ENCODE measurements around the gene USP48.
A peak's percentile ranks its signal among the peaks of the same experiment; 100 is the strongest.

Gene USP48

DNA sequence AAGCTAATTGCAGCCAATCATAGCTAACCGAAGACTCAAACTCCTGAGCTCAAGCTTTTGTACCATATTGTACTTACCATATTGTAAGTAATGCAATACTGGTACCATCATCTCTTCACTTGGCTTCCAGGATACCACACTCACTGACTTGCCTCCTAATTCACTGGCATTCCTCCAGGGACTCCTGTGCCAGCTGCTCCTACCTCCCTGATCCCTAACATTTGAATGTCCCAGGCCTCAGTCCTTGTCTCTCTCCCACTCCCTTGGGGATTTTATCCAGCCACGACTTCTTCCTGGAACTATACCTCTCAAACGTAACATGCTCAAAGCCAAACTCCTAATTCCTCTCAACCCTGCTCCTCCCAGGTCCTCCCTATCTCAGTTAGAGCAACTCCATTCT is 33.8 kb downstream of the USP48 start:
- DNase-seq (ENCODE audit: low read depth), result no peak

DNA sequence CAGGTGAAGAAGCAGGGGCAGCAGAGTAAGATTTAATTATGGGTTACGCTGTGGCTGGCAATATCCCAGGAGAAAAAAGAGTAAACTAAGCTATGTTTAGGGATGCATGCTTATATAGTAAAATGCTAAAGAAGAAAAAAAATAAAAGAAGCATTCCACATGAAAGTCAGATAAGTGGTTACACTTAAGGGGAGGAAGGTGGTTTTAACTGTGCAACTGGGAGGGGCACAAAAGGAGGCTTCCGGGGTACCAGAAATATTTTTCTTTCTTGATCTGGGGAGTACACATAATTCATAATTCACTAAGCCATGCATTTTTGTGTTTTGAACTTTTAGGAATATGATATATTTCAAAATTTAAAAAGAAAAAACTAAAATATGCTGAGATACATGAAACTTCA is 39.5 kb downstream of the USP48 start:
- no peak for DNase-seq (ENCODE audit: low read depth)

DNA sequence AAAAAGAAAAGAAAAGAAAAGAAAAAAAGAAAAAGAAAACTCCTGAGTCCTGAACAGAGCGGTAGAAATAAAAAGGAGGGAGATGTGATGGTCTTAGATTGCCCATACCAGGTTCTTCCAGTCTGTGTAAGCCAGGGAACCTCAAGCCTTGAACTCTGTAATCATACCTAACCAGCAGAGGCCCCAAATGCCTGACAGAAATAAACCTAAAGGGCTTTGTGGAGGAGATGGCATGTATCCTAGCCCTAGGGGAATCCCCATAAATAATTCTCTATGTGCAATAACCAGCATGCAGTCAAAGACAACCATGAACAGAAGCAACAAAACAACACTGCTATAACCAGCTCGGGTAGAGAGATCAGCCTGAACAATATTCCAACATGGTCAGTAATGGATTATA is 40.4 kb downstream of the USP48 start:
- DNase-seq (ENCODE audit: low read depth), result no peak

DNA sequence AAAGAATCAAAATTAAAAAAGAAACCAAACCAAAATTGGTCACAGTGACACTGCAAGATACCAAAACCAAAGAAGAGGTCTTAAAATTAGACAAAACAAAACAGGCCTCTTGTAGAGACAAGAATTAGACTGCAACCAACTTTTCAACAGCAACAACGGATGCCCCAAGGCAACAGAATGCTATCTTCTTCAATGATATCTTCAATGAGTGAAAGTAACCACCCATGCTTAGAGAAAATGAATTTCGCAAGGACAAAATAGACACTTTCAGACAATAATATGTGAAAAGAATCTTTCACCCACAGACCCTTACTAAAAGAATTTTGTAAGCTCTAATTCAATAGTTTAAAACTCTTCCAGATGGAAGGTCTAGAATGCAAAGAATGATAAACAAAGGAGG is 41.7 kb downstream of the USP48 start:
- no peak for DNase-seq (ENCODE audit: low read depth)

DNA sequence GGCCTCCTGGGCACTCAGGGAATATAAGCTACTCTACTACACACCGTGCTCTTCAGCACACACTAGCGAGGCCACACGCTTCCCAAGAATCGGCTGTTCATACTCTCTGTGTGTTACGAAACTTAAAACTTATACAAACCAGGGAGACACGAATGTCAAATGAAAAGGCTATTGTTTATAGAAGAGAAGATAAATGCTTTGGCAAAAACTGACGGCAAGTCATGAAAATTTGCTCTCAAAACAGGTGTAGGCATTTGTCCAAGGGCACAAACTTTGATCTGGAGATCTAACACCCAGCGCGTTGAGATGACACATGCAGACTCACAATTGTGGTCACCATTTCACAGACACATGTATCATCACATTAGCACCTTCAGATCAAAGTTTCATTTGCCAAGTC is 46.1 kb downstream of the USP48 start:
- DNase-seq (ENCODE audit: low read depth), result no peak

DNA sequence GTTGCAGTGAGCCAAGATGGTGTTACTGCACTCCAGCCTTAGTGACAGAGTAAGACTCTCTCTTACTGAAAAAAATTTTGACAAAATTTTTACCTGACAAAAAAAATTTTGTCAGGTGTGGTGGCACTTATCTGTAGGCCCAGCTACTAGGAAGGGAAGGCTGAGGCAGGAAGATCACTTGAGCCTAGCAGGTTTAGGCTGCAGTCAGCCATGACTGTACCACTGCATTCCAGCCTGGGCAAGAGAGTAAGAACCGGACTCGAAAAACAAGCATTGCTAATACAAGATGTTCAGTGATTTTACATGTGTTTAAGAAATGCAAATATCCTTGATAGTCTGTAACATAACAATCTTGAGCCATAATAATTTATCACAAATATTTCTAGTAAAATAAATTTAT is 46.9 kb downstream of the USP48 start:
- no peak for DNase-seq (ENCODE audit: low read depth)

DNA sequence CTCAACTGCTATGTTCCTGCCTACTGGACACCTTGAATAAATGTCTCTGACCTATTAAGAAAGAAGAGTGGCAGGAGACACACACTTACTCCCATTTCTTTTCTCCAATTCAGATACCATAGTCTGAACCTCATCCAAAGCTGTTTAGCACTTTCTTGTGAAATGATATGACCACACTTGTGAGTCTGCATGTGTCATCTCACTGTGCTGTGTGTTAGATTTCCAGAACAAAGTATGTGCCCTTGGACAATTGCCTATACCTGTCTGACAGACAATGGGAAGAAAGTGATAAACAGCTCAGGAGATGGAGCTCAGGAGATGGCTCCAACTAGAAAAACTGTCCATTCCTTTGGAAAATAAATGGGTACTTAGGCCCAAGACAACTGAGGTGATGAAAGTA is 48.4 kb downstream of the USP48 start:
- no peak for DNase-seq (ENCODE audit: low read depth)

DNA sequence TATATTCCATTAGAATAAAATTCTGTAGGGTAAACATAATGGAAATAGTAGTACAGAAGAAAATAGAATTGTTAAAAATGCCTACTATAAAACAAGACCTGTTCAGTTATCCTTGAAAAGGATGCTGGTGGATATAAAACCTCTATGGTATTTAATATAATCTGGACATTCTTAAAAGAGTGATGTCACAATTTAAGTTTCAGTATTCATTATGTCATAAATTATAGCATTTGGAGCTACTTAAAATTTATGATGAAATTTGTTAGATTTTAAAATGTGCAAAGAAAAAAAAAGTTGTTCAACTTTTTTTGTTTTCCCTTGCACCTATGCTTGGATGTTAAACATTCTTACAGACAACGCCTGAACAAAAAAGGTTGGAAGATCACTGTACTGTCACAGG is 50.3 kb downstream of the USP48 start:
- DNase-seq (ENCODE audit: low read depth), result no peak

DNA sequence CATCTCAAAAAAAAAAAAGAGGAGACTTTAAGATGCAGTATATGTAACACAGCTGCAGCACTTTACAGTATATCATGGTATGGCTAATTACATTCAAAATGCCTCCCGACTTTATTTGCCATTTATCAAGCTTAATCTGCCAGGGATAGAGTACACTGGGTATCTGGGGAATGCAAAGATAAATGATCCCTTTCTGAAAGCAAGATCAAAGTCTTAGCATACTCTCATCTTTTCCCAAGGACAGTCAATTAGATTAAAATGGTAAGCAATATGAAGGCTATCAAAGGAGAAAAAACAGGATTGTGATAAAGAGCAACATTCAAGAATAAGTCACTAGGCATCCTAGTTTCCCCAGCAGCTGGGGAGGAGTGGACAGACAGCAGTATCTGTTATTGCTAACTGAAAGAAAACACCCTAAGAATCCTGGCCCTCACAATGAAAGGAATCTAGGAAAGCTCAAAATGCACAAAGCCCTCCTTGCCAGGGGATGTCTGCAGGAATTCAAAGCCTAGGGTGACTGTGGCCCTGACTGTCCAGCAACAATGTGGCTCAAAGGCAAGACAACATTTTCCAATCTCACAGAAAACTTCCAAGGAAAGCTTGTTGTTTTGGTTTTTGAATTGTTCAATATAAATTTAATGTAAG is 57.1 kb downstream of the USP48 start:
- DNase-seq (ENCODE audit: low read depth), result no peak

DNA sequence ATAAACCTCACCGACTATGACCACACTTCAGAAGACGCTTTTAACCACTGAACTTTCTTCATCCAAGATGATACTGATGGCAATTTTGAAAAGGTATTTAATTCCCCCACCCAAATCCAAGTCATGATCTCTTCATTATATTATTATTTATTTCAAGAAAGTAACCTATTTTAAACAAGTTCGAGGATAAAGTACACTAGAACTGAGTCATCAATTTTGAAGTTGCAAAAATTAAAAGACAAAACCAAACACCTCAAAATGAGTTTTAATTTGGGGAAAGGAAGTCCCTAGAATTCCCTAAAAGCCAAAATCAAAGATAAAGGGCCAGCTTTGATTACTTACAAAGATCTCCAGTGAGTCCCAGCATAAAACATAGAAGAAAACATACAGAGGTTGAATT is 58.4 kb downstream of the USP48 start:
- DNase-seq (ENCODE audit: low read depth), result no peak

DNA sequence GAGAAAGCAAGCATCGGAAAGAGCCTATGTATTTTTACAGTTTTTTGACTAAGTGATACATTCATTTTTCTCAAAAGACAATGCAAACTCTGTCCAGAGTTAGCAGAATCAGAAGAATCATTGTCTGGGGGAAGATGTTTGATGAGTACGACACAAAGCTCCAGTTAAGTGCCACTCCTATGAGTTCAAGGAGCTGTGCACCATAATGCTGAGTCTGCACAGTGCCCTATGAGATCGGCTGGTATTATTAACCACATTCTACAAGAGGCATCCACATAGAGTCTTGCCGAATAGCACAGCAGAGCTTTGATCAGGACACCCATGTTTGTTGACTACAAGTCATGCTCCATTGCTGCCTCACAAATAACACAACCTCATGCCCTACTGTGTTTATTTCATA is 58.9 kb downstream of the USP48 start:
- DNase-seq (ENCODE audit: low read depth), result no peak

DNA sequence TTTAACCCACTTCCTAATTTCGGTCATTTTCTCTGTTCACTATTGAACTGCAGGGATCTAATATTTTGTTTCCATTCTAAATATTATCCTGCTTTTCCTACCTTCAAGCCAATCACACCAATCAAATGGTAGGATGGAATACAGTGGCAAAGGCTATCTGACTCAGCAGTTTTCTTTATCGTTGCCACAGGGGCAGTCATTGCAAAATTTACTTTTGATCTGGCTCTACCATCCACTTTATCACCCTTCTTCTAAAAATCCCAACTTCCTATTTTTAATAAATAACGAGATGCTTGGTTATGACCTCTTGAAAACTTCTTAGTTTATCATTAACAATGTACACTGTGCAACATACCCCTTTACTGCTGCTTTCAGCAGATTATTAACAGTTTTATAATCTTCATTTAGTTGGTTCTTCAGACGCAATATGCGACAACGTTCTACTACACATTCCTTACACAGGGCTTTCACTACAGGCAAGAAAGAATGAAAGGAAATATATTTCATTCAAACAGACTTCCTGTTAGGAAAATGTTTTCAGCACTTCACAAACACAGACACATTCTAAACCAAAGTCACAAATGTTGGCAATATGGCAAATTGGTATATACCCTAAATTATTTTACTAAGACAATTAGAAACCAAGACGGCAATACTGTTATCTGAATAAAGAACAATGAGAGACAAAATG is 61.5 kb downstream of the USP48 start:
- no peak for DNase-seq (ENCODE audit: low read depth)

DNA sequence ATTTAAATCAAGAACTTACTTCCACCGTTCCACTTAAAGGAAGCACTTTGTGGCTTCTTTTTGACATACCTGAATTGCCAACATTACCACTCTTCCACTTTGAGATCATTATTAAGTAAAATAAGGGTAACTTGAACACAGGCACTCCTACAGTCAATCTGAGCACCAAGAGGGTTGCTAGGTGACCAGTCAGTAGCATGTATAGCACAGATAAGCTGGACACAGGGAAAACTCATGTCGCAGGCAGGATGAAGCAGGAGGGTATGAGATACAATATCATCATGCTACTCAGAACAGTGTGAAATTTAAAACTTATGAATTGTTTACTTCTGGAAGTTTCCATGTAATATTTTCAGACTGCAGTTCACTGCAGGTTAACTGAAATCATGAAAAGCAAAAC is 66.8 kb downstream of the USP48 start:
- no peak for DNase-seq (ENCODE audit: low read depth)

DNA sequence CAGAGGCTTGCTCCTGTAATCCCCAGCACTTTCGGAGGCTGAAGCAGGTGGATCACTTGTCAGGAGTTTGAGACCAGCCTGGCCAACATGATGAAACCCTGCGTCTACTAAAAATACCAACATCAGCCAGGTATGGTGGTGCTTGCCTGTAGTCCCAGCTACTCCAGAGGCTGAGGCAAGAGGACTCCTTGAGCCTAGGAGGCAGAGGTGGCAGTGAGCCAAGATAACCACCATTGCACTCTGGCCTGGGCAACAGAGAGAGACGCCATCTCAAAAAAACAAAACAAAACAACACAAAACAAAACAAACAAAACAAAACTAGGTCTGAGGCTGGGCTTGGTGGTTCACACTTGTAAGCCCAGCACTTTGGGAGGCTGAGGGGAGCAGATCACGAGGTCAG is 75.1 kb downstream of the USP48 start:
- no peak for DNase-seq (ENCODE audit: low read depth)

DNA sequence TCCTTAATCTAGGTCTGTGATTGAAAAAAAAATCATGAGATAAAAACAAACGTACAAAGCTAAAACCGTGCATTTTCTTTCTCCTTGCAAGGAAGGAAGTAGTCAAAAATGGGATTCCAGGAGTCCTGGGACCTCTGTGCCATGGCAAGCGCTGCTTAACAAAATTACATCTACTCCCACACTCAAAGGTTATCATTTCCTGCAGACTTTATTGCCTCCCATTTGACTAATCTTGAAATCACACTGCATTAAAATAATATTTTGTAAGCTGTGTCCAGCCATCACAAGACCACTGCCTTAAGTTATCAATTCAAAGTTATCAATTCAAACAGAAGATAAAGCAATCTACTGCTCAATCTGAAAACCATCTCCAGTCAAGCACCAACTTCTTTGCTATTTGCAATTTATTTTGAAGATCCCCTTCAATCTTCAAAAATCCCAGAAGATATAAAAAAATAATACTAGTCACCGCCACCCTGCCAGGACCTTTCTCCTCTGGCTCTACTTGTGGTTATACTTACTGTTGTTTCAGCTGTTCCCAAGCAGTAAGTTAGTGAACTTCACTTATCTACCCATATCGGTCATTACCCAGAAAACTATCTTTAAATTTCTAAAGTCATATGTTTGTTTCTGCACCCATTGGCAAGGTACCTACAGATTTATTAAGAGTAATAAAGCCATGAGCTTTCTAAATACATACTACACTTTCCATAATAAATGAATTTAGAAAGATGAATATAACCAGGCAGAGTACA is 75.7 kb downstream of the USP48 start:
- DNase-seq (ENCODE audit: low read depth), result no peak

DNA sequence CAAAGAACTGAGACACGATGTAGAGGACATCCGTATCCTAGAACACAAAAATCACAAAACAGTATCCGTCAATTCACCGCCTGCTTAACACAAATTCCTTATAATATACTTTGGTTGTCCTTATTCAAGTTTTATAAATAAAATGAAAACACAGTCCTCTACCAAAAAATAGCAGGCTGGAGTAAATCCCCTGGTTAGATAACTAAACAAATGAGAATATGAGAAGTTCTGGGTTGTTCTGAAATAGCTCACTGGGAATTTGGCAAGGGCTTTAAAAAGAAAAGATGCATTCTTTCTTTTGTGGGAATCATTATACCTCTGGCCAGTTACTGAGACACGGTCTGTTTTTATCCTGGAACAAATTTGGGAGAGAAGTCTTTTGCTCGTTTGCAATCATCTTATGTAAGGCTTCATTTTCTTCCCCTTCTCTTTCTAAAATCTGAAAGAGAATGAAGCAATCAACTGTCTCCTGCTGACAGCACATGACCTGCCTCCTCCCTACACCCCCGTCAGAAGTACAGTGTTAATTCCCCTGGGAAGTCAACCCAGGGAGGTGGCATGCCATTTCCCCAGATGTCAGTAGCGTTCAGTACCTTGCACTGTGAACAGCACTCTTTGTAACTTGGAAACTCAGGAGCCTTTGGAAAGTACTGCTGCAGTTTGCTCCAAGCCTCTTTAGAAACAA is 76.7 kb downstream of the USP48 start:
- peak; percentile 67 for DNase-seq (ENCODE audit: low read depth)

DNA sequence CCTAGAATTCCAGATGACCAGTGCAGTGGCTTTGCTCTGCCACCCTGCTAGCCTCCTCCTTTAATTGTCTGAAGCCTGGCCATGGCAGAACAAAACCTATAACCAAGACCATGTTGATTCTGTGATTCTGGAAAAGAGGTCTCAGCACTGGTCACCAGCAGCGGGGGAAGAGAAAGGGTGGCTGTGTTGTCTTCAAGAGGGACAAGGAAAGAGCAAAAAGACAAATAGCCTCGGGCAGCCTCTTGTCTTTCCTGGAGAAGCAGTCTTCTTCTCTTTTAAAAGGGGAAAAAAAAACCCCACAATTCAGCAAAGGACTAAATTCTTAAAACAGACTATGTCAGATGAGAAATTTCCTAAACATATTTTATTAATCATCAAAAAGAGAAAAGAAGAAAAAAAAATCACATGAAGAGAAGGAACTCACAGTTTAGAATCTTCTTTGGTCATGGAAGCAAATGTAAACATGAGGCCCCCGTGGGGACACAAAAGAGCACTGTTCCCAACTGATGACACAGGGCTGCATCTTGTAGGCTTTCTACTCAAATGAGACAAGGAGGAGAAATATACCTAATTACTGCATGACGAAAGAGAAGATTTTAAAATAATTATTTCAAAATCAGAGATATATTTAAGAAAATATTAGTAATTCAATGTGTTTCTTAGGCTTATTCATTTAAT is 77.5 kb downstream of the USP48 start:
- DNase-seq (ENCODE audit: low read depth), result no peak

DNA sequence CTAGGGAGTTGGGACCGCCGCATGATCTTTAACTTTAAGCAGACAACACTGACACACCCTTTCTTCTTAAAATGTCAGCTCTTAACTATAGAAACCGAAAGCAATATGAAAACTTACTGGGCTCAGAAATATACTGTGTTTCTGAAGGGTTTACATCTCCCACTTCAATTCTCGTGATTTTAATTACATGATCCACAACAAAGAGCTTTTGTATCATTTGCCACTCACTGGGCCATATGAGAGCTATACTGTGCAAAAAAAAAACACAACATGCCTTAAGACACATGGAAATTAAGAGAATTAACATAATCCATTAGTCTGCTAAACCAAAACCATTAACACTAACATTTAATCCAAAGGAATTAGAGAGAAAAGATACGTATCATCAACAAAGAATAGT is 78.8 kb downstream of the USP48 start:
- DNase-seq (ENCODE audit: low read depth), result no peak

DNA sequence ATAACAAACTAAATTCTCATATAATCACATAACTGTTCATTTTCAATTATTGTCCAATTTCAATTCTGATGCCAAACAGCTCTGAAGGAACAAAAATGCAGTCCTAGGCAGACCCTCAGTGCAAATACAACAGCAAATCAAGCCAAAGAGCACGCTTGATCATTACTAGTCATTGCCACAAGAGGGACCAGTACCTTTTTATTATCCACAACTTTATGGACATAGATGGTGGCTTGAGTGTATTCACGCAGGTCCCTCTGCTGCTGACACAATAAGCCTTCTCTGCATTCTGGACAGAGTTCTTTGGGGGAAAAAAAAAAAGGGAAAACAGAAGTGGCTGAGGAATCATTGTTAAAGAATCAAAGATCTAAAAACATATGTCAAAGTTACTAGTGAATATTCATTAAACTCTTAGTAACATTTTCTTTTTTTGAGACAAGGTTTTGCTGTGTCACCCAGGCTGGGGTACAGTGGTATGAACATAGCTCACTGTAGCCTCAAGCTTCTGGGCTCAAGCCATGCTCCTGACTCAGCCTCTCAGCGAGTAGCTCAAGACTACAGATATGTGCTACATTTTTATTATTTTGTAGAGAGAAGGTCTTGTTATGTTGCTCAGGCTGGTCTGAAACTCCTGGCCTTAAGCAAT is 79.5 kb downstream of the USP48 start:
- DNase-seq (ENCODE audit: low read depth), result peak; percentile 62

DNA sequence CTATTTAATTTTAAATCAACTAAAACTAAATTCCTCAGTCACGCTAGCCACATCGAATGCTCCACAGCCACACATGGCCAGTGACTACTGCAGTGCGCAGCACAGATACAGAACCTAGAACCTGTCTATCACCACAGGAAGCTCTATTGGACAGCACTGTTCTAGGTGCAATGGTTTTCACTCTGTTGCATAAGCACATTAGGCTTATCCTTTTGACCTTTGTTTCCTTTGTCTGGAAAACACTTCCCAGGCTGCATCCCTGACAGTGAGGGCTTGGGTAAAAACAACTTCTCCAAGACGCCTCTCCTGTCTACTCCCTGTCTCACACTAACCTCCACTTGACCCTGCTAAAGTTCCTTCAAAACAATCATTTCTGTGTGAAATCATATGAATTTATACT is 80.2 kb downstream of the USP48 start:
- DNase-seq (ENCODE audit: low read depth), result no peak

DNA sequence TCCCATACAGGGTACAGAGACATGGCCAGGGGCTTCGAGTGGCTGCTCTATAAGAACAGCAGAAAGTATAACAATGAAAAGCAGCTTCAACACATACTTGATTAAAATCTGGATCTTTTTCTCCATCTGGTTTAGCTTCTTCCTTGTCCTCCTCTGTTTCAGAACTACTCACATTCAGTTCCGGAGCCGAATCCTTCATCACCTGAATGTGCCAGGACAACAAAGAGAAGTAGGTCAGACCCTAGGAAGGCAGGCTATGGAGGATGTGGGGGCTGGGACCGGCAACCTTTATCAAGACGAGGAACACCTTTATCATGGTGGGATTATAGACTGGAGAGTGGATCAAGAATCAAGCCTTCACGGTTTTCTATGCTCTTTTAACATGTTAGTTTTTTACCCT is 81.5 kb downstream of the USP48 start:
- DNase-seq (ENCODE audit: low read depth), result no peak

DNA sequence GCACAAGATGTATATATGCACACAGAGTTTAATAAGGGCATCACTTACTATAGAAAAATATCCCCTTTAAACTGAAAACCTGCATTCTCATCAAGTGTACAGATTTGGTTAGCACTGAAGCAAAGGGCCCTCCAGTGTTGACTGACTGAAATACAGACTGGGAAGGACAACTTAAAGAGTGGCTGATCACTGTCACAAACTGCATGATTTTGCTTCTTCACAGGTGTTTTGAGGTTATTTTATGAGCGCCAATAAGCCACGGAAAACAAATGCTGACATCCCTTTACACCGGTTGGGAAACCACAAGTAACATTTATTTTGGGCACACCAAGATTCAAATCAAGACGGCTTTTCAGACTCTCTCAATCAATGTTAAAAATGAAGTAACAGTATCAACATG is 82.9 kb downstream of the USP48 start:
- no peak for DNase-seq (ENCODE audit: low read depth)

Measured in fibroblast of gingiva (primary cell).